Esophagus squamous epithelium (tissue), 4 donors: ENCODE data around the gene SARM1.

Source experiments
- POLR2A ChIP-seq, 4 donors: fragments of 450-650 bp; IDR thresholded peaks; one replicate each; pipeline ENCODE4 v1.6.1; 2017; ENCODE audit warnings: antibody characterized with exemption in 4 of 4, mild to moderate bottlenecking in 4 of 4, moderate library complexity in 3 of 4
- TF ChIP-seq, protein P1 (sequence below), 6 experiments: fragments of 450-650 bp in 4 of 6; fragments of 200-600 bp in 2 of 6; sonication (generic) in 2 of 6; IDR thresholded peaks; one replicate each; pipeline ENCODE4 v1.5.1; 2016 to 2019; ENCODE audit warnings: antibody characterized with exemption in 6 of 6, mild to moderate bottlenecking in 4 of 6, moderate library complexity in 4 of 6

DNA sequence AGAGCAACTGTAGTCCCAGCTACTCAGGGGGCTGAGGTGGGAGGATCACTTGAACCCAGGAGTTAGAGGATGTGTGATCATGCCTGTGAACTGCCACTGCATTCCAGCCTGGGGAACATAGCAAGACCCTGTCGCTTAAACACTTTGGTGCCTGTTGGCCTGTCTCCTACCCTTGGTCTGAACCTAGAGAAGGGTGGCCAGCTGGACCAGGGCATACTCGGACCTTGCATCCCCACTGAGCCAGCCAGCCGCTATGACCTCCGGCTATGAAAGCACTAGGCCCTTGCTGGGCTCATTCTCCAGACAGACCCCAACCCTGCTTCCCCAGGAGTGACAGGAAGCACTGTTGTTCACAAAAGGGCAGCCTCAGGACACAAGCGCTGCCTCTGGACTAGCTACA, 40.8 kb upstream of the SARM1 start:
- TF ChIP-seq, protein P1, sequence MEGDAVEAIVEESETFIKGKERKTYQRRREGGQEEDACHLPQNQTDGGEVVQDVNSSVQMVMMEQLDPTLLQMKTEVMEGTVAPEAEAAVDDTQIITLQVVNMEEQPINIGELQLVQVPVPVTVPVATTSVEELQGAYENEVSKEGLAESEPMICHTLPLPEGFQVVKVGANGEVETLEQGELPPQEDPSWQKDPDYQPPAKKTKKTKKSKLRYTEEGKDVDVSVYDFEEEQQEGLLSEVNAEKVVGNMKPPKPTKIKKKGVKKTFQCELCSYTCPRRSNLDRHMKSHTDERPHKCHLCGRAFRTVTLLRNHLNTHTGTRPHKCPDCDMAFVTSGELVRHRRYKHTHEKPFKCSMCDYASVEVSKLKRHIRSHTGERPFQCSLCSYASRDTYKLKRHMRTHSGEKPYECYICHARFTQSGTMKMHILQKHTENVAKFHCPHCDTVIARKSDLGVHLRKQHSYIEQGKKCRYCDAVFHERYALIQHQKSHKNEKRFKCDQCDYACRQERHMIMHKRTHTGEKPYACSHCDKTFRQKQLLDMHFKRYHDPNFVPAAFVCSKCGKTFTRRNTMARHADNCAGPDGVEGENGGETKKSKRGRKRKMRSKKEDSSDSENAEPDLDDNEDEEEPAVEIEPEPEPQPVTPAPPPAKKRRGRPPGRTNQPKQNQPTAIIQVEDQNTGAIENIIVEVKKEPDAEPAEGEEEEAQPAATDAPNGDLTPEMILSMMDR (IDR thresholded peaks at IDR 0.05), result no peak
- TF ChIP-seq POLR2A (IDR thresholded peaks at IDR 0.05), result no peak
